HG03060 (cell line): ENCODE data around the gene XPNPEP1.
"Not testable (repeated sequence)": the region's sequence is repeated elsewhere in the genome, so short reads cannot be mapped to it uniquely, and the experiment has no call there.

ENCODE experiments used
- ATAC-seq: cut with Tn5 transposase; IDR thresholded peaks from one replicate; pipeline ENCODE4 v1.9.1; 2021; ENCODE audit warnings: low read depth, moderate number of reproducible peaks; ENCODE audit not compliant: unreplicated experiment

XPNPEP1 gene

DNA sequence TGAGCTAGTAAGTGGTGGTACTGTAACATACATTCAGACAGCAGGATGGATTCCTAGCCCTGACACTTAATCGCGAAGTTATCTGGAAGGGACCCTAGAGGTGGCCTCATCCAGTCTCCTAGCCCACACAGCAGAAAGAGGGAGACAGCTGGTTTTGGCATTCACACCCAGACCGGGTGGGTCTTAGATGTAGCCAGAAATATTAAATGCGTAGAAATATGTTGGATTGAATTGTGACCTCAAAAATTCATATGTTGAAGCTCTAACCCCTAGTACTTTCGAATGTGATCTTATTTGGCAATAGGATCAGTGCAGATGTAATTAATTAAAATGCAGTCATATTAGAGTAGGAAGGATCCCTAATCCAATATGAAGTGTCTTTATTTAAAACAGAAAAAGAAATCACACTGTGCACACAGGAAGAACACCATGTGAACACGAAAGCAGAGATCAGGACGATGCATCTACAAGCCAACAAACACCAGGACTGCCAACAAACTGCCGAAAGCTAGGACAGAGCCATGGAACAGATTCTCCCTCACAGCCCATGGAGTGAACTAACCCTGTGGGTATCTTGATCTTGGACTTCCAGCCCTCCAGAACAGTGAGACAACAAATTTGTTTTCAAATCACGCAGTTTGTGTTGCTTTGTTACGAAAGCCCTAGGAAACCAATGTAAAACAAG is 2.9 kb upstream of the XPNPEP1 start:
- no peak for ATAC-seq

DNA sequence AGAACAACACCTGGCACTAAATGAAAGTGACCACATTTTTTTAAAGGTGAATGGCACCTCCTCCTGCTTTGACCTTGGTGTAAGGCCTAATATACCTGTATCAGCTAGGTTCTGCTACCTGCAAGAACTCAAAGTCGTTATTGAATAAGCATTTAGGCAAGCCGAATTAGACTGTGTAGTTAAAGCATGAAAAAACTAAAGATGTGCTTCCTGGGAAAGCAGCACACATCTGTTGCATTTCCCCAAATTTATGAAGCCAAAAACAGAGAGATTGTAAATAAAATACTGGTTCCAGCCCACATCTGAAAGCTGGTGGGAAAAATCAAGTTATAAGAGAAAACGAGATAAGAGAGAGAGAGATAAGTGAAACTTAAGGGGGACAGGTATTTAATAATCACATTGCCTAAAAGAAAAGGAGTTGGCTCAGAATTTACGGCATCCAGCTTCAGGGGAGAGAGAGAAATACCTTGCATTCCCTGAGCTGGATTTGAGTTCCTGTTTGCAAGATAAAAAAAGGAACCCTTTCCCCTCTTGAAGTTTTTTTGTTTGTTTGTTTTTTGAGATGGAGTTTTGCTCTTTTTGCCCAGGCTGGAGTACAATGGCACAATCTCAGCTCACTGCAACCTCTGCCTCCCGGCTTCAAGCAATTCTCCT is 1.8 kb upstream of the XPNPEP1 start:
- ATAC-seq, result no peak

DNA sequence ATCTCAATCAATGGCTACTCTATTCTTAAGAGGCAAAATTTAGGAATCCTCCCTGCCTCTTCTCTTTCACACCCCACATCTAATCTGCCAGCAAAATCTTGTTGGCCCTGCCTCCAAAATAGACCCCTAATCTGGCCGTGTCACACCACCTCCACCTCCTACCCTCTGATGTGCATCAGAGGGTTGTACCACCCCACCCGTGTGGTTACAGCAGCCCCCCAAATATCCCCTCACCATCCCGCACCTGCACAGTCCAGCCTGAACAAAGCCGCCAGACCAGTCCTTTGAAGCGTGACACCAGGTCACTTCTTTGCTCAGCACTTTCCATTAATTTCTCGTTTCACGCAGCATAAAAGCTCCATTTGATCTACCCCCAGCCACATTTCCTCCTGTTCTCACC is 776 bp upstream of the XPNPEP1 start:
- ATAC-seq, result no peak

DNA sequence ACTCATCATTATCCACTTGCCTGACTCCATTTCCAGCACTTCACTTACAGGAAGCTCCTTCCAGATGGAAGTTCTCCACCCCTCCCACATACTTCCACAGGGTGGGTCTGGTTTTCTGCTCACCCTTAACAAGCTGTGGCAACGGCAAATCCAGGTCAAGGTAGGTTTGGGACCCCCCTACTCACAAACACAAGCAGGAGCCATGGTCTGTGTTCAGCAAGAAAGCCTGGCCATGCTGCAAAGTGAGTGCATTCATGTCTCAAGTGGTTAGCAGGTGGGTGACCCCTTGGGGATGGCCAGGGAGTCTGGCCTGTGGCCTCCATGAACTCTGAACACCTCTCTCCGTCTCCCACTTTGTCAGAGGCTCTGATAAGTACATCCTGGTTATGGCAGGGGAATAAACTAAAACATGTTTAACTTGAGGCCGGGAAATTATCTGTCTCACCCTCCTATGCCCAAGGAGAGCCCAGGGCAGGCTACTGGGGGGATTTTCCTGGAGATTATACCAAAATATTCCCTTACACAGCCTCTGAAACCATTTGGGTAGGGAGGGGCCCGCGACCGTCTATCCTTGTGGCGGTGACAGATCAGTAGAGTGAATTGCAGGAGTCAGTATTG is 844 bp downstream of the XPNPEP1 start:
- ATAC-seq, result no peak

DNA sequence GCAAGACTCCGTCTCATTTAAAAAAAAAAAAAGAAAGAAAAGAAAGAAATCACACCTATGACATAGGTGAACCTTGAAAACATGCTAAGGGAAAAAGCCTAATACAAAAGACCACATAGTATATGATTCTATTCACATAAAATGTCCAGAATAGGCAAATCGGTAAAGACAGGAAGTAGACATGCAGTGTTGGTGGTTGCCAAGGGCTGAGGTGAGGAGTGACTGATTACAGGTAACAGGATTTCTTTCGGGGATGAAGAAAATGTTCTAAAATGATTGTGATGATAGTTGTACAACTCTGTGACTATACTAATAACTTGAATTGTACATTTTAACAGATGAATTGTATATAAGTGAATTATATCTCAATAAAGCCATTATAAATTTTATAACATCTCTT is 3.3 kb downstream of the XPNPEP1 start:
- ATAC-seq, result no peak

DNA sequence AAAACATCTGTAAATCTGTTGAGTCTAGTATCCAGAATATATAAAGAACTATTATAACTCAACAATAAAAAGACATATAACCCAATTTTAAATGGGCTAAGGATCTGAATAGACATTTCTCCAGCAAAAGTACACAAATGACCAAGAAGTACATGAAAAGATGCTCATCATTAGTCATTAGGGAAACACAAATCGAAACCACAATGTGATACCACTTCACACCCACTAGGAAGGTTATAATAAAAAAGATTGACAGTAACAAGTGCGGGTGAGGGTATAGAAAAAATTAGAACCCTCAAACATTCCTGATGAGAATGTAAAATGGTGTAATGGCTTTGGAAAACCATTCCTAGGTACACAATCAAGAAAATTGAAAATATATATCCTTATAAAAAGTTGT is 4.1 kb downstream of the XPNPEP1 start:
- ATAC-seq, result no peak

DNA sequence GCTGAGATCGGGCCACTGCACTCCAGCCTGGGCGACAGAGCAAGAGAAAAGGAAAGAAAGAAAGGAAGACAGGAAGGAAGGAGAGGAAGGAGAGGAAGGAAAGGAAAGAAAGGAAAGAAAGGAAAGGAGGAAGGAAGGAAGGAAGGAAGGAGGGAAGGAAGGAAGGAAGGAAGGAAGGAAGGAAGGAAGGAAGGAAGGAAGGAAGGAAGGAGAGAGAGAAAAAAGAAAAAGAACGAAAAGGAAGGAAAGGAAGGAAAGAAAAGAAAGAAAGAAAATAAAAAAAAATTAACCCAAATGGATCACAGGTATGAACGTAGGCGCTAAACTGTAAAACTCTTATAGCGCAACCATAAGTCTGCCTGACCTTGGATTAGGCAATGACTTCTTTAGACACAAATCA is 4.6 kb downstream of the XPNPEP1 start:
- ATAC-seq, result not testable (repeated sequence)

DNA sequence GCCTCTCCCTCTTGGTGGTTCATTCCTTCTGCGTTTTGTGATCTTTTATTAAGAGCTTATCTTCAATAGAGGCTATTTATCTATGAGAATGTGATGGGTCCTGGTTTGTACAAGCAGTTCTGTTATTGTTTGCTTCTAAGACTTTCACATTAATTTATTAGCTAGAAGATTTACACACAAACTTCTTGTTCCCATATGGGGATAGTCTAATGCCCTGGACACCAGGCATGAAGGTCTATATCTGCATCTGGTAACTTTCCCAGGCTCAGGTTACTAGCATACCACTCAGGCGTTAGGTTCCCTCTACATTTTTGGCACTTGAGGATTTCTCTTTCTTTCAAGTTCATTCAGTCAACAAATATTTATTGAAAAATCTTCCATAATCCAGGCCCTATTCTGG is 7.7 kb downstream of the XPNPEP1 start:
- ATAC-seq, result no peak

DNA sequence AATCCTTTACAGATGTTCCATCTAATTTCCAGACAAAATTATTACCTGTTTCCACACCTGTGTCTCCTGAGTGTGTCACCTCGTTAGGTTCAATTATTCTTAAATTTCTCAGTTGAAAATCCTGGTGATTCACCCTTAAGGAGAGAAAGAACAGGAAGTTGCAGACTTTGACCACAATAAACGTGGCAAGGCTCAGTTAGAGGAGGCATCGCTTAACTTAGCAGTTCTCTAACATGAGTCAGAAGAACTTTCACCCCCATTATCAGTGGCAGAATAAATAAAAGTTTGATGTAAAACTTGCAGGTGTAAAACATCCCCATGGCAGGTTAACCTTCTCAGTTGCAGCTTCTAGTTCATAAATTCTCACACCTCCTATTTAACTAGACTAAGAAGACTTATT is 8.3 kb downstream of the XPNPEP1 start:
- ATAC-seq, result peak; percentile 28

DNA sequence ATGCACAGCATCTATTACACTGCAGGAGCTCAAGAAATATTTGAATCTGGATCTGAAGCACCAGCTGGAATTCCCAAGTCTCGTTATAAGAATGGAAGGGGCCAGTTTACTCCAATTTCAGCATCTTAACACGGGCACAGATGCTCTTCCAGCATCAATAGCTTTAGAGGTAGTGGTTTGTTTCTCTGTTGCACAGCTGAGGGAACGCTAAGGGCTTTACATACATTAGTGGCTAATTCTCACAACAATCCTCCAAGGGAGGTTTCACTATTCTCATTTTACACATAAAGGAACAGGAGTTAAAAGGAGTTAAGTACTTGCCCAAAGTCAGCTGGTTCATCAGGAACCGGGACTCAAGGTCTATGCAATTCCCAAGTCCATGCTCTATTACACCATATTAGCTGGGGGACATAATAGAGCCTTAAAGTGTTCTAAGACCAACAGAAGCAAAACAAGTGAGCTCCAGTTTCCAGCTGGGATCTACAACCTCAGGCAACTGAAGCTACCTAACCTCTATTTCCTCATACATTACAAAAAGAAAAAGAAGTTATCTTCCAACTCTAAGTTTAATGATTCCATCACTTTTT is 9.9 kb downstream of the XPNPEP1 start:
- ATAC-seq, result no peak

DNA sequence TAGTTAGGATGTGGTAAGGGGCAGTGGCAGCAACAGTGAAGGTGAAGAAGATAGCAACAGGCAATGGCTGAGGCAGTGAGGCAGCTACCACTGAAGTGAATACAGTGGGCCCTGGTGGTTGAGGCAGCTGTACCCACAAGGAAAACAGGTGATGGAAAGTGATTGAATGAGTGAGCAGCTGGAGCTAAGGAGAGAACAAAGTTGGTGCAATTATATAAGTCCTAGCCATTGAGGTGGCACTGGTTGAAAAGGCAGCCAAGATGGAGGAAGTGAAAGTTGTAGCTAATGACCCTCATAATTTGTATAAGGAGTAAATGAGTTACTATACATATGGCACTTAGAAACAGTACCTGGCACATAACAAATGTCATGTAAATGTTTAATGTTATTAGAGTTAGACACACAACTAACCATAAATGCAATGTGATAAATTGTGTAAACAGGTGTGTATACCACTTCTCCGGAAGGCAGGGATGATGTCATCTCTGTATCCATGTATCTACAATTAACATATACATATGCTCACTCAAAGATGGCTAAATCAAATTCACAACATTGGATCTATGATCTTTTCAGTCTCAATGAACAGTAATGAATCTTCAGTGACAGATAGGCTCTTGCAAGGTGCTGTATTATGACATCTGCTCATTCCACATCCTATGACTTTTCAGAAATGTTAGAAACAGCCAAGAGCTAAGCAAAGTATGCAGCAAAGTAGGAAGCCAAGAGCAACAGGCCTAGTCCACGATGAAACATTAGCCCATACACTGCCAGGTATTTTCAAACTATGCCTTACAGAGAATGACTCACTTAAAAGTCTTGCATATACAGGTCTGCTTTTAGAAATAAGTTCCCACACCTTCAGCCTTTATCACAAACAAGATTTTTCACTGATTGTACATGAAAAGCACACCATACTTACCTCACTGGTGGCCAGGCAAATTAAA is 10.7 kb downstream of the XPNPEP1 start:
- ATAC-seq, result peak; percentile 85

DNA sequence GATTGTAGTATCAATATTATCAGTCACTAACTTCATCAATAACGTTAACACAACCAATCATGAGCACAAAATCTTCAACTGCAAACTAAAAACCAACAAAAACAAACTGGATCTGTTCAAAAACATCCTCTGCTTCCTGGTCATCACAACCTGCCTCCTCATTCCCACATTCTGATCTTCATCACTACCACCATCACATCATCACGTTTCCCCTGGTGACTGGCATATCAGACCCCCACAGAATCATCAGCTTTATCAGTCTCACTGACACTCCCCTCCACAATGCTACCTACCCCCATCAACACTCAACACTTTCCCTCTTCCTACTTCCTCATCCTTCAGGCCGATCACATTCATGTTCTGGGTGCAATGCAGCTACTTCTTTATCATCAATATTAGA is 11.4 kb downstream of the XPNPEP1 start:
- no peak for ATAC-seq

DNA sequence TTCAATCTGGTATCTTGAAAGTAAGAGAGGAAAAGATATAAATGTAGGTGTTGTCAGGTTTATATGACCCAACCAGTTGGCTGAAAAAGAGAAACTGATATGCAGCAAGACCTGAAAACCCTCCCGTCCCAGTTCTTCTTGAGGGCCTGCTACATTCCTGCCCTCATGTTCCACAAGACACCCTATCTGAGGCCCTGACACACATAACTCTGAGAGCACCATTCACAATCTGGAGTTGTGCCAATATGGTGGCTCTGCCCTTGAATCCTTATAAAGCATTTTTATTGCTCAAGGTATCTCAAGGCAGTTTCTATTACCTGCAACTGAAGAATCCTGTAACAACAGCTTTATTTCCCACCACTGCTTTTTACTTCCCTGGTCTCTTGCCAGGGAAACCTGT is 17.0 kb downstream of the XPNPEP1 start:
- no peak for ATAC-seq

DNA sequence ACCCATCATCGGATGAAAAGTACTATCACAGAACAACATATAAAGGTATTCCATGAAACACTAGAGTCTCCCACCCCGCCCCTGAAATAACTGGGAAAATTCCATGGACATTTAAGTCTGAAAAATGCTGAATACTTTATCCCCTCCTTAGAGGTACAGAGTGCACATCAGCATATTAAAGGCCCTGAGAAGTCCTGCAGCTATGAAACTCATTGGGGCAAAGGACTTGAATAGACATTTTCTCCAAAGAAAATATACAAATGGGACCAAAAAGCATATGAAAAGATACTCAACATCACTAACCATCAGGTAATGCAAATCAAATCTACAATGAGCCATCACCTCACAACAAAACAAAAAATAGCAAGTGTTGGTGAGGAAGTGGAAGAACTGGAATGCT is 18.9 kb downstream of the XPNPEP1 start:
- ATAC-seq, result no peak

DNA sequence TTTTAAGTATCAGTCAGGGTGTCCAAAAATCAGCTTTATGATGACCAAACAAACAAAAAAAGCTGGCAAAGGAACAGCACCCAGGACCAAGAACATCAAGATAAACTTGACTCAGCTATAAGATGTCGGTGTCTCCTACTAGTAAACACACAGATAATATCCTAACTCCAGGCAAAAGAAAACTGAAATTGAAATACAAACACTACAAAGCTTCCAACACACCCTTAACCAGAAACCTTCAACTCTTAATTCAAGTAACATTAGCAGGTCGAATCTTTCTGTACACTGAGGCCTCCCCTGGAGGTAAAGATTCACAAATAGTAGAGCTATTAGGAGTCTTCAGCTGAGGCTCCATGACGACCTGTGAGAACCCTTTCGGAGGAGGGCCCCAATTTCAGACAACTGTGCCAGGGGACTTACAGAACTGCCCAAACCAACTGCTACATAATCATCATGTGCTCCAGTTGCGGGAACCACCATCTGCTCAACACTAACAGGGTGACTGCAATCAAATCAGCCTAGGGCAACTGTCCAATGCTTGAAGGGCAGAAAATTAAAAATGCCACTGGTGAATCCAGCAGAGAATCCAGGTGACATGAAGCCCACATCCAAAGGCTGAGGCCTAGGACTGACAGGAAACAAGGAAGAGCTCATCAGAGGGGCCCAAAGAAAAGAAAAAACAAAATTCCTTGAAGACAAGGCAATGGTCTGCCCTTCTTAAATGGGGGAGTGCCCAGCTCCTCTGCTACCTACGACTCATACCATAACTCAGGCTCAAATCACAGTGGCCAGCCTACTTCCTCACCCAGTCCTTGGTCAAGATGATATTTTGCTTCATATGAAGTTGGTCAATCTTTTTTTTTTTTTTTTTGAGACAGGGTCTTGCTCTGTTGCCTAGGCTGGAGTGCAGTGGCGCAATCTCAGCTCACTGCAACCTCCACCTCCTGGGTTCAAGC is 20.0 kb downstream of the XPNPEP1 start:
- ATAC-seq, result peak; percentile 42

DNA sequence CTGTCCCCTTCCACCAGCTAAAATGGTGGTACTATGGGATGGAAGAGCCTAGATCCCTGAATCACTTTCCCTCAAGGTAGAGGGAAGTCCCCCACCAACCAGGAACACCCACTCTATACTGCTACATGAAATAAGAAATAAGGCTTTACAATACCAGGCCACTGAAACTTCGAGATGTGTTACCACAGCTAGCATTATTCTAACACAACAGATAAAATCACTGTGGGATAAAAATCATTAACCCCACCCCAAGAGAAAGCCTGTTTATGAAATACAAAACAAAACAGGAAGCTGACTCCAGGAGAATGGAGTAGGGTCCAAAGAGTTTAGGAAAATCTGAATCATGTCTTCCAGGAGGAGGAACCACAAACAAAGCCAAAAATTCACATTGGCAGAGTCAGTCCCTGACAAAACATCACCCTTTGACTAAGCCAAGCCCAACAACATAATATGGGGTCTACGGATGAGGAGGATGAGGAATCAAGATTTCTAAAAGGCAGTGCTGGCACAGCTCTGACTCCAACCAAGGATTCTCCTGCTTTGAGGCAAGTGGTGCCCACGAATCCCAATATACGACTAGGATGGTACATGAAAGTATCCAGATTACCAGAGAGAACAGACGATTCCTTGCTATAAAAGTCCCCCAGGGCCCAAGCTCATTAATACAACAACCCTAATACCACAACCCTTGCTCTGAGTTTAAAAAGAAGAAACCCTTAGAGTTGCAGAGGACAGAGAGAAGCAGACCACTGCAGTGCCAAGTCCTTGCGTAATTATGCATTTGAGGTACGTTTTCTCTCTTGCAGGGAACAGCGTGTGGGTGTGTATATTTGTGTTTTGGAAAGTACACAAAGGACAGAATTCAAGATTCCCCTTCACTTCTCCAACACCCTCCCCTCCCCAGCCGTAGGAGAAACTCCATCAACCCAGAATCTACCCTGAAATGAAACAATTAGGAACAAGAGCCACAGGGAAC is 23.7 kb downstream of the XPNPEP1 start:
- ATAC-seq, result no peak

DNA sequence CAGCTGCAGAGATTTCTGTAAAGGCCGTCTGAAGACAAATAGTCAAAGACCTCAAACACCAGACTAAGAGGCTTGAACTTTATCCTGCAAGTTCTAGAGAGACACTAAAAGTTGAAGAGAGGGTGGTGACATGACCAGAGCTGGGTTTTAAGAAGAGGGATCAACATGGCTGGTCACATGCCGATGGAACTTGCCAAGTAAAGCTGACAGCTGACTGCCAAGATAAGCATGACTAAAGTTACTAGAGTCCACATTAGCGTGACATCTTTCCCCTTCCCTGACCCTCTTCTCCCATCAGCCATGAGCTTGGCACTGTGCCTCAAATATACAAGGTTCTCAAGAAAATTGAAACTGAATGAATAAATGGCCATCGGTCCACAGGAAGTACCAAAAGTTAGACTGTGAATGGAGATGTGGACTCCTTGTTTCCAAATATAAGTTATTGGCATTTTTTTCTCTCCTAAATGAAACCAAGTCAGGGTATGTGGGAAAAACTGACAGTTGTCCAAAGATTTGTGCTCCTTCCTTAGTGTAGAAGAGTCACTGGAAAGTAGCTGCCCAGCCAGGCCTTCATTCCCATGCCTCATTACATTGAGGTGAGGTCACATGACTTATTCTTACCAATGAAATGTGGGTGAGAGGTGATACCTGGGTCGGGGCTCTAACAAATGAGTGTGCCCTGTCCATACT is 24.5 kb downstream of the XPNPEP1 start:
- no peak for ATAC-seq

DNA sequence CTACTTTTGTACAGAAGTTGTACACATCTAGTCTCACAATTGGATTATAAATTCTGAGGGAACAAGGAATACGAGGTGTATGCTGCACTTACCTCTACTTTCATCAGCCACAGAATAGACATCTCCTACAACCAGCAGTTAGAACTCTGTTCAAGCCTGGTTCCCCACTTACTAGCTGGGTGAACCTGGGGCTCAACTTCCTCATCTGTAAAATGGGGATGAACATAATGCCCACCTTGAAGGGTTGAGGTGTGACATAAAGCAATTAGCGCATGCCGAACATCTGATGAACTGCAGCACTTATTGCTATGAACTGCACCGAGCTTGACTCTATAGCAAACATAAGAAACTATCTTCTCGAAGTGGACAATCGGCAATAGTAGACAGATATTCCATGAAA is 25.3 kb downstream of the XPNPEP1 start:
- no peak for ATAC-seq
